Upper lobe of left lung (tissue), 4 donors: ENCODE data around the gene HS6ST1.

ENCODE experiments used
- CTCF ChIP-seq, 6 experiments: fragments of 450-650 bp in 4 of 6; fragments of 200-600 bp in 2 of 6; sonication (generic) in 2 of 6; IDR thresholded peaks; one replicate each; pipeline ENCODE4 v1.5.1; 2016 to 2019; ENCODE audit warnings: antibody characterized with exemption in 6 of 6
- EP300 ChIP-seq, 4 donors: sonication (generic); formaldehyde crosslinking; IDR thresholded peaks; one replicate each; pipeline ENCODE4 v1.5.1; 2017; ENCODE audit warnings: antibody characterized with exemption in 4 of 4, control low read depth in 2 of 4
- POLR2A ChIP-seq, 4 donors: fragments of 450-650 bp; IDR thresholded peaks; one replicate each; pipeline ENCODE4 v1.5.1; 2016 to 2017; ENCODE audit warnings: antibody characterized with exemption in 4 of 4, mild to moderate bottlenecking in 2 of 4
- POLR2AphosphoS5 ChIP-seq, 2 donors: sonication (generic); formaldehyde crosslinking; IDR thresholded peaks; one replicate each; pipeline ENCODE4 v1.5.1; 2017; ENCODE audit warnings: antibody characterized with exemption in 2 of 2

DNA sequence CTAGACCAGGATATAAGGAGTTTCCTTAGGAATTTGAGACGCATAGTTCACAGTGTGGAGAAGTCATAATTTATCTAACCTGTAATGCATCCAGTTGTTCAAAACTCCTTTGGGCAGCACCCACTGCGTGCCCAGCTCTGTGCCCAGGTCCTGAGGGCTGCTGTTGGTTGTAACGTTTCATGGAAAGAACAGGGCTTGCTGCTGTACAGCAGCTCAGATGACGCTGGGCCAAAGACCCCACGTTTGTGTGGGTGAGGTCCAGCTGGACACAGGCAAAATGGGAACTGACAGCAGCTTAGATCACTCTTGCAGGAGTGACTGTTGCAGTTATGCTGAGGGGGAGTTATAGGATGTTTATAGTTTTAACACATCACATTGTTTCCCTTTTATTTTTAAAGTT lies 30.0 kb upstream of the HS6ST1 start:
- TF ChIP-seq CTCF (IDR thresholded peaks at IDR 0.05) (no peak), POLR2A (IDR thresholded peaks at IDR 0.05) (no peak), POLR2AphosphoS5 (IDR thresholded peaks at IDR 0.05) (no peak), EP300 (IDR thresholded peaks at IDR 0.05) (no peak)
